Endothelial cell of hepatic sinusoid (primary cell): ENCODE data around the gene ARHGAP10.

Experiments used
- in situ Hi-C: cut with HindIII; loops from 2 replicates; pipeline ENCODE4 v1.10.0; 2017; ENCODE audit warnings: low sequenced_read_pairs

Gene ARHGAP10

GRCh38 chr4:148057984-148058859 lies 326.3 kb downstream of the ARHGAP10 start:
- in situ Hi-C loops = no loop called here

- in situ Hi-C loops = no loop called here
These were observed 327.8 kb downstream of the ARHGAP10 start for GRCh38 chr4:148059617-148060180.

GRCh38 chr4:148060264-148061140 lies 328.6 kb downstream of the ARHGAP10 start:
- in situ Hi-C loops = no loop called here

GRCh38 chr4:148061141-148061481 lies 329.2 kb downstream of the ARHGAP10 start:
- in situ Hi-C loops = no loop called here

GRCh38 chr4:148061795-148062194 lies 329.9 kb downstream of the ARHGAP10 start:
- in situ Hi-C loops = no loop called here

- in situ Hi-C loops = no loop called here
These were observed 330.5 kb downstream of the ARHGAP10 start for GRCh38 chr4:148062301-148062950.

- in situ Hi-C loops = no loop called here
These were observed 332.6 kb downstream of the ARHGAP10 start for GRCh38 chr4:148064451-148064850.

- in situ Hi-C loops = no loop called here
These were observed 333.2 kb downstream of the ARHGAP10 start for GRCh38 chr4:148065075-148065474.

GRCh38 chr4:148067301-148067916 lies 335.5 kb downstream of the ARHGAP10 start:
- in situ Hi-C loops = no loop called here

- in situ Hi-C loops = no loop called here
These were observed 336.4 kb downstream of the ARHGAP10 start for GRCh38 chr4:148068065-148068911.

GRCh38 chr4:148069086-148069894 lies 337.4 kb downstream of the ARHGAP10 start:
- in situ Hi-C loops = no loop called here

- in situ Hi-C loops = no loop called here
These were observed 337.9 kb downstream of the ARHGAP10 start for GRCh38 chr4:148069895-148070178.

- in situ Hi-C loops = no loop called here
These were observed 339.1 kb downstream of the ARHGAP10 start for GRCh38 chr4:148071009-148071408.

GRCh38 chr4:148072789-148073188 lies 340.9 kb downstream of the ARHGAP10 start:
- in situ Hi-C loops = no loop called here

- in situ Hi-C loops = no loop called here
These were observed 341.5 kb downstream of the ARHGAP10 start for GRCh38 chr4:148073349-148073748.

- in situ Hi-C loops = no loop called here
These were observed 342.6 kb downstream of the ARHGAP10 start for GRCh38 chr4:148074462-148074861.

- in situ Hi-C loops = no loop called here
These were observed 343.6 kb downstream of the ARHGAP10 start for GRCh38 chr4:148075438-148075837.

- in situ Hi-C loops = no loop called here
These were observed 345.1 kb downstream of the ARHGAP10 start for GRCh38 chr4:148076964-148077363.

- in situ Hi-C loops = no loop called here
These were observed 345.7 kb downstream of the ARHGAP10 start for GRCh38 chr4:148077581-148077980.
